ENCODE data around the gene ITGA1. TPM values are rescaled to one million over a fixed set of nuclear protein-coding genes. Genes with fewer than 3 reads are reported as not detected.
"Not testable (repeated sequence)": the region's sequence is repeated elsewhere in the genome, so short reads cannot be mapped to it uniquely, and the experiment has no call there.

ITGA1 gene
- total RNA-seq, 1 experiment from 2014 or later: 20.2 TPM

DNA sequence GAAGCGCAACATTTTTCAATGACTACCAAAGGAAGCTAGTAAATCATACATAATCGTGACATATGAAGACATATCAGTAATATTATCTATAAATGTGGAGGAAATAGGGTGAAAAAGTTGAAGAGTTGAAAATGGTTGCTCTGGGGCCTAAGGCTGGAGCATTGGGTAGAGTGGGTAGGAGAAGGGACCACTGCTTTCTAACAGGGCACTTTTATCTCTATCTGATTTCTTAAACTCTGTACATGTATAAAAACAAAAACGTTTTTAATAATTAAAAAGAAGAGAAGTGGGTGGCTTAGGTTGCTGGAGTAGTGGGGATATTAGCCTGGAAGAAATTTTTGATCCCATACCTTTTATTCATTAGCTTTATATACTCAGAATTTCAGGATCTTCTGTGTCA is 44.2 kb upstream of the ITGA1 start:
- Mint-ChIP-seq H3K9me3 (ENCODE audit: low read depth, unreplicated experiment) (no peaks in the 10 kb centered on the region), H3K4me3 (ENCODE audit: low read depth, unreplicated experiment) (no peak overlapping the region), H3K27ac (ENCODE audit: unreplicated experiment) (no peak overlapping the region), H3K36me3 (ENCODE audit: insufficient read depth, unreplicated experiment) (no peaks in the 10 kb centered on the region), H3K4me1 (ENCODE audit: low read depth, unreplicated experiment) (peaks cover 44% of the 10 kb centered on the region), H3K27me3 (ENCODE audit: unreplicated experiment) (no peaks in the 10 kb centered on the region)
- intact Hi-C loops (cut with micrococcal nuclease; ENCODE audit: unreplicated experiment): no loop called here
- DNase-seq: no peak
- BruUV-seq (replicated peaks): no TSS peak
- CTCF ChIA-PET: no interaction called here
- TF ChIP-seq, protein P1, sequence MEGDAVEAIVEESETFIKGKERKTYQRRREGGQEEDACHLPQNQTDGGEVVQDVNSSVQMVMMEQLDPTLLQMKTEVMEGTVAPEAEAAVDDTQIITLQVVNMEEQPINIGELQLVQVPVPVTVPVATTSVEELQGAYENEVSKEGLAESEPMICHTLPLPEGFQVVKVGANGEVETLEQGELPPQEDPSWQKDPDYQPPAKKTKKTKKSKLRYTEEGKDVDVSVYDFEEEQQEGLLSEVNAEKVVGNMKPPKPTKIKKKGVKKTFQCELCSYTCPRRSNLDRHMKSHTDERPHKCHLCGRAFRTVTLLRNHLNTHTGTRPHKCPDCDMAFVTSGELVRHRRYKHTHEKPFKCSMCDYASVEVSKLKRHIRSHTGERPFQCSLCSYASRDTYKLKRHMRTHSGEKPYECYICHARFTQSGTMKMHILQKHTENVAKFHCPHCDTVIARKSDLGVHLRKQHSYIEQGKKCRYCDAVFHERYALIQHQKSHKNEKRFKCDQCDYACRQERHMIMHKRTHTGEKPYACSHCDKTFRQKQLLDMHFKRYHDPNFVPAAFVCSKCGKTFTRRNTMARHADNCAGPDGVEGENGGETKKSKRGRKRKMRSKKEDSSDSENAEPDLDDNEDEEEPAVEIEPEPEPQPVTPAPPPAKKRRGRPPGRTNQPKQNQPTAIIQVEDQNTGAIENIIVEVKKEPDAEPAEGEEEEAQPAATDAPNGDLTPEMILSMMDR (IDR thresholded peaks at IDR 0.05; ENCODE audit: unreplicated experiment): no peak

DNA sequence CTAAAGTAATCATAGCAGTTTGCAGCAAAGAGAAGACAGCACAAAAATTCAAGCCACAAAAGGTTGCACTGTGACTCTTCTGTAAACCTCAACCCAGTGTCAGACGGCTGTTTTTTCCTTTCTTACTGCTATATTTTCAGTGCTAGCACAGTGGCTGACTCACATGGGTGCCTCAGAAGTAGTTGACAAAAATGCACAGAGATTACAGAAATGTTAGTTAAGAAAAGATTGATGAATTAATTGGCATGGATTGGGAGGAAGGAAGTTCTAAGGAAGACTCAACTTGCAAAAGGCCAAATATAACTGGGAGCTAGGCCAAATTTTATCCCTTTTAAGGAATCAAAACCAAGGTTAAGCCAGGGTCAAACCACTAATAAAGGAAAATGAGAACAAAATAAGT is 43.7 kb upstream of the ITGA1 start:
- H3K4me3 Mint-ChIP-seq (ENCODE audit: low read depth, unreplicated experiment): no peak overlapping the region
- no peaks in the 10 kb centered on the region for H3K9me3 Mint-ChIP-seq (ENCODE audit: low read depth, unreplicated experiment)
- H3K4me1 Mint-ChIP-seq (ENCODE audit: low read depth, unreplicated experiment): peaks cover 40% of the 10 kb centered on the region
- CTCF ChIA-PET: no interaction called here
- intact Hi-C loops (cut with micrococcal nuclease; ENCODE audit: unreplicated experiment): no loop called here
- no peaks in the 10 kb centered on the region for H3K36me3 Mint-ChIP-seq (ENCODE audit: insufficient read depth, unreplicated experiment)
- no TSS peak for BruUV-seq (replicated peaks)
- TF ChIP-seq, protein P1 (IDR thresholded peaks at IDR 0.05; ENCODE audit: unreplicated experiment): no peak
- no peak for DNase-seq
- no peak overlapping the region for H3K27ac Mint-ChIP-seq (ENCODE audit: unreplicated experiment)
- no peaks in the 10 kb centered on the region for H3K27me3 Mint-ChIP-seq (ENCODE audit: unreplicated experiment)

DNA sequence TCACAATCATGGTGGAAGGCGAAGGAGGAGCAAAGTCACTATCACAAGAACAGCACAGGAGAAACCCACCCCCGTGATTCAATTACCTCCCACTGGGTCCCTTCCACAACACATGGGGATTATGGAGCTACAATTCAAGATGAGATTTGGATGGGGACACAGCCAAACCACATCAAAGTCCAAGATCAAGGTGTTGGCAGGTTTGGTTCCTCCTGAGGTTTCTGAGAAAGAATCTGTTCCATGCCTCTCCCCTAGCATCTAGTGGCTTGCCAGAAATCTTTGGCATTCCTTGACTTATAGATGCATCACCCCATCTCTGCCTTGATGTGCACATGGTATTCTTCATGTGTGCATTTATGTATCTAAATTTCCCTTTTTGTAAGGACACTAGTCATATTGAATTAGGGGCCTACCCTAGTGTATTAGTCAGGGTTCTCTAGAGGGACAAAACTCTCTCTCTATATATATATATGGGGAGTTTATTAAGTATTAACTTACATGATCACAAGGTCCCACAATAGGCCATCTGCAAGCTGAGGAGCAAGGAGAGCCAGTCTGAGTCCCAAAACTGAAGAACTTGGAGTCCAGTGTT is 42.8 kb upstream of the ITGA1 start:
- H3K4me3 Mint-ChIP-seq (ENCODE audit: low read depth, unreplicated experiment); H3K27ac Mint-ChIP-seq (ENCODE audit: unreplicated experiment); CTCF ChIA-PET; DNase-seq; intact Hi-C loops (cut with micrococcal nuclease; ENCODE audit: unreplicated experiment); H3K9me3 Mint-ChIP-seq (ENCODE audit: low read depth, unreplicated experiment); H3K27me3 Mint-ChIP-seq (ENCODE audit: unreplicated experiment); H3K36me3 Mint-ChIP-seq (ENCODE audit: insufficient read depth, unreplicated experiment): not testable (repeated sequence)
- BruUV-seq (replicated peaks): TSS peak; percentile 51
- H3K4me1 Mint-ChIP-seq (ENCODE audit: low read depth, unreplicated experiment): peaks cover 35% of the 10 kb centered on the region

DNA sequence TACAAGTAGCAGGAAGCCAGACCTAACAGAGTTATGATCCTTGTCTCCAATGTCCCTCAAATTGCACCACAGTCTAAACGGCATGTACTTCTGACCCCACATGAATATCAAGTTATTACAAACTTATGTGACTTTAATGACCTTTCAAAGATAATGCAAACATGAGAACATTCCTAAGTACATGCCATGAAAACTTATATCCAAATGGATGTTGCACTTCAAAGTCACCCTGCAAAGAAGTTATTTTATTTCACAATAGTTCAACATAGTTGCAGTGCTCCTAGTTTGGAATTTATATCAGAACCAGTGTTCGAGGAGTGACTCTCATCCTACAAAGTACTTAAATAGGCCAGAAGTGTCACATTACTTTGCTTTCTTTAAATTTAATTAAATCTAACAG is 41.2 kb upstream of the ITGA1 start:
- H3K27ac Mint-ChIP-seq (ENCODE audit: unreplicated experiment): no peak overlapping the region

DNA sequence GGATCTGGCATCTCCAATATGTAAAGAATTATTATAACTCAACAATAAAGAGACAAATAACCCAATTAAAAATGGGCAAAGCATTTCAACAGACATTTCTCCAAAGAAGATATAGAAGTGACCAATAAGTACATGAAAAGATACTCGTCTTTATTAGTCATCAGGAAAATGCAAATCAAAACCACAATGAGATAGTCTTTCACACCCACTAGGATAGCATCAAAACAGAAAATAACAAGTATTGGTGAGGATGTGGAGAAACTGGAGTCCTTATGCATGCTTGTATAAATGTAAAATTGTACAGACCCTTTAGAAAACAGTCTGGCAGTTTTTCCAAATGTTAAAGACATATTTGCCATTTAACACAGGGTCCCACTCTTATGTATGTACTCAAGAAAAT is 39.1 kb upstream of the ITGA1 start:
- no peak for DNase-seq
- intact Hi-C loops (cut with micrococcal nuclease; ENCODE audit: unreplicated experiment): no loop called here
- no TSS peak for BruUV-seq (replicated peaks)
- Mint-ChIP-seq H3K27me3 (ENCODE audit: unreplicated experiment) (no peaks in the 10 kb centered on the region), H3K36me3 (ENCODE audit: insufficient read depth, unreplicated experiment) (no peaks in the 10 kb centered on the region), H3K27ac (ENCODE audit: unreplicated experiment) (no peak overlapping the region), H3K9me3 (ENCODE audit: low read depth, unreplicated experiment) (no peaks in the 10 kb centered on the region), H3K4me1 (ENCODE audit: low read depth, unreplicated experiment) (peaks cover 27% of the 10 kb centered on the region), H3K4me3 (ENCODE audit: low read depth, unreplicated experiment) (no peak overlapping the region)
- CTCF ChIA-PET: no interaction called here
- TF ChIP-seq, protein P1 (IDR thresholded peaks at IDR 0.05; ENCODE audit: unreplicated experiment): no peak

More for the DNA sequence above, 41.2 kb upstream of the ITGA1 start:
- H3K4me3 Mint-ChIP-seq (ENCODE audit: low read depth, unreplicated experiment): no peak overlapping the region
- H3K27me3 Mint-ChIP-seq (ENCODE audit: unreplicated experiment): no peaks in the 10 kb centered on the region
- no peaks in the 10 kb centered on the region for H3K36me3 Mint-ChIP-seq (ENCODE audit: insufficient read depth, unreplicated experiment)
- no peaks in the 10 kb centered on the region for H3K9me3 Mint-ChIP-seq (ENCODE audit: low read depth, unreplicated experiment)
- no TSS peak for BruUV-seq (replicated peaks)
- TF ChIP-seq, protein P1 (IDR thresholded peaks at IDR 0.05; ENCODE audit: unreplicated experiment): no peak
- peaks cover 35% of the 10 kb centered on the region for H3K4me1 Mint-ChIP-seq (ENCODE audit: low read depth, unreplicated experiment)
- DNase-seq: no peak
- intact Hi-C loops (cut with micrococcal nuclease; ENCODE audit: unreplicated experiment): no loop called here
- CTCF ChIA-PET: no interaction called here

All from Calu3 (cell line).